Spleen (tissue), 7 donors: ENCODE measurements around the gene MID1.

Experiments
- CTCF ChIP-seq, 11 experiments: fragments of 200-600 bp in 7 of 11; fragments of 450-650 bp in 4 of 11; sonication (generic) in 4 of 11; IDR thresholded peaks in 8 of 11; conservative IDR thresholded peaks in 3 of 11; 1 replicate in 7 of 11; 2 replicates in 4 of 11; pipeline versions ENCODE4 v1.4.0 to v1.8.0; 2016 to 2021; ENCODE audit warnings: antibody characterized with exemption in 11 of 11, inconsistent platforms in 4 of 11, mild to moderate bottlenecking in 1 of 11
- POLR2A ChIP-seq, 3 donors: fragments of 450-650 bp; IDR thresholded peaks; one replicate each; pipeline ENCODE4 v1.5.1; 2017; ENCODE audit warnings: antibody characterized with exemption in 3 of 3, mild to moderate bottlenecking in 1 of 3
- POLR2AphosphoS5 ChIP-seq, 3 donors: sonication (generic); formaldehyde crosslinking; IDR thresholded peaks; one replicate each; pipeline ENCODE4 v1.5.1; 2017; ENCODE audit warnings: antibody characterized with exemption in 3 of 3
- donor health status: DM: no; HTN: no; CAD: no; lungs with moderate emphysema.
- donor health status: DM: no; HTN: no; CAD: no.
- donor health status: DM: no; HTN: no; CAD: no.

DNA sequence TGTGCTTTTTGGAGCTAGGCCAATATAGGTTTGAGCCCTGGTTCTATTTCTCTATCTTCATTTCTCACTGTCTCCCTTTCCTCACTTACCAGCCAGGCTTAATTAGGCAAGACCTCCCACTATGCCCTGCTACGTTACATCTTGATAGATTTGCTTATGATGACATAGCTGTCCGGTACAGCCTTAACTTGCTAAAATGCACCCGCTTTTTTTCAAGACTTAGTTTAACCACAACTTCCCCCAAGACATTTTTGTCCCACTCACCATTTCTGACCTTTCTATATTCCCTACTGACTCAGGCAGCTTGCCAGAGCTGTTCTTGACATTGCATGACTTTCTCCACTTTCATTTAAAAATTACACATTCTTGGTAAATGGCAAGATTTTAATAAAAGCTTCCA, 152.6 kb downstream of the MID1 start:
- no peak for TF ChIP-seq CTCF (IDR thresholded peaks at IDR 0.05 in 8 of 11, conservative IDR thresholded peaks at IDR 0.05 in 3 of 11)
- TF ChIP-seq POLR2A (IDR thresholded peaks at IDR 0.05), result no peak
- TF ChIP-seq POLR2AphosphoS5 (IDR thresholded peaks at IDR 0.05), result no peak
